HL-60 (cell line): ENCODE results near the gene LGR6.

Source experiments
- CTCF ChIP-seq: IDR thresholded peaks from one replicate; pipeline ENCODE4 v1.5.1; 2011; ENCODE audit warnings: low read length, control low read depth, inconsistent platforms; ENCODE audit not compliant: insufficient read depth
- POLR2AphosphoS5 ChIP-seq: IDR thresholded peaks from 2 replicates; pipeline ENCODE4 v1.6.1; 2012; ENCODE audit warnings: low read depth
- REST ChIP-seq: IDR thresholded peaks from 2 replicates; pipeline ENCODE4 v1.6.1; 2012; ENCODE audit warnings: low read depth; ENCODE audit not compliant: insufficient replicate concordance

- no peak for TF ChIP-seq CTCF
- no peak for TF ChIP-seq REST
- no peak for TF ChIP-seq POLR2AphosphoS5
Measured at GRCh38 chr1:202249436-202249835, 55.8 kb downstream of the LGR6 start.
